Kidney epithelial cell (primary cell): ENCODE measurements around the gene TDRD7. TPM values are rescaled to one million over a fixed set of nuclear protein-coding genes. Genes with fewer than 3 reads are reported as not detected.

Experiments used
- DNase-seq: peaks from one replicate; pipeline ENCODE4 v3.0.0-alpha.2; 2010; ENCODE audit warnings: low read depth
- H3K27me3 ChIP-seq: 2 replicates; pipeline ENCODE4 v1.6.0; 2011; ENCODE audit warnings: low read length; ENCODE audit not compliant: control insufficient read depth, insufficient read depth
- H3K36me3 ChIP-seq: 2 replicates; pipeline ENCODE4 v1.5.1; 2011; ENCODE audit warnings: low read length; ENCODE audit not compliant: control insufficient read depth, insufficient read depth
- H3K4me3 ChIP-seq: 2 replicates; pipeline ENCODE4 v1.5.1; 2011; ENCODE audit warnings: low read depth, mild to moderate bottlenecking, control low read depth, low read length
- CTCF ChIP-seq: IDR thresholded peaks from 2 replicates; pipeline ENCODE4 v1.5.1; 2011; ENCODE audit warnings: mild to moderate bottlenecking, moderate library complexity, low read length, control low read depth, inconsistent platforms; ENCODE audit not compliant: insufficient read depth, poor library complexity, severe bottlenecking
- total RNA-seq: library from RNA; depleted of rRNA; stranded (reverse); fragments of >200 nt; gene quantifications from 2 replicates; pipeline ENCODE4 v1.2.3, GENCODE V29; 2015

The TDRD7 gene, protein sequence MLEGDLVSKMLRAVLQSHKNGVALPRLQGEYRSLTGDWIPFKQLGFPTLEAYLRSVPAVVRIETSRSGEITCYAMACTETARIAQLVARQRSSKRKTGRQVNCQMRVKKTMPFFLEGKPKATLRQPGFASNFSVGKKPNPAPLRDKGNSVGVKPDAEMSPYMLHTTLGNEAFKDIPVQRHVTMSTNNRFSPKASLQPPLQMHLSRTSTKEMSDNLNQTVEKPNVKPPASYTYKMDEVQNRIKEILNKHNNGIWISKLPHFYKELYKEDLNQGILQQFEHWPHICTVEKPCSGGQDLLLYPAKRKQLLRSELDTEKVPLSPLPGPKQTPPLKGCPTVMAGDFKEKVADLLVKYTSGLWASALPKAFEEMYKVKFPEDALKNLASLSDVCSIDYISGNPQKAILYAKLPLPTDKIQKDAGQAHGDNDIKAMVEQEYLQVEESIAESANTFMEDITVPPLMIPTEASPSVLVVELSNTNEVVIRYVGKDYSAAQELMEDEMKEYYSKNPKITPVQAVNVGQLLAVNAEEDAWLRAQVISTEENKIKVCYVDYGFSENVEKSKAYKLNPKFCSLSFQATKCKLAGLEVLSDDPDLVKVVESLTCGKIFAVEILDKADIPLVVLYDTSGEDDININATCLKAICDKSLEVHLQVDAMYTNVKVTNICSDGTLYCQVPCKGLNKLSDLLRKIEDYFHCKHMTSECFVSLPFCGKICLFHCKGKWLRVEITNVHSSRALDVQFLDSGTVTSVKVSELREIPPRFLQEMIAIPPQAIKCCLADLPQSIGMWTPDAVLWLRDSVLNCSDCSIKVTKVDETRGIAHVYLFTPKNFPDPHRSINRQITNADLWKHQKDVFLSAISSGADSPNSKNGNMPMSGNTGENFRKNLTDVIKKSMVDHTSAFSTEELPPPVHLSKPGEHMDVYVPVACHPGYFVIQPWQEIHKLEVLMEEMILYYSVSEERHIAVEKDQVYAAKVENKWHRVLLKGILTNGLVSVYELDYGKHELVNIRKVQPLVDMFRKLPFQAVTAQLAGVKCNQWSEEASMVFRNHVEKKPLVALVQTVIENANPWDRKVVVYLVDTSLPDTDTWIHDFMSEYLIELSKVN
- total RNA-seq = 8.3 and 11.0 TPM in 2 replicates

DNA sequence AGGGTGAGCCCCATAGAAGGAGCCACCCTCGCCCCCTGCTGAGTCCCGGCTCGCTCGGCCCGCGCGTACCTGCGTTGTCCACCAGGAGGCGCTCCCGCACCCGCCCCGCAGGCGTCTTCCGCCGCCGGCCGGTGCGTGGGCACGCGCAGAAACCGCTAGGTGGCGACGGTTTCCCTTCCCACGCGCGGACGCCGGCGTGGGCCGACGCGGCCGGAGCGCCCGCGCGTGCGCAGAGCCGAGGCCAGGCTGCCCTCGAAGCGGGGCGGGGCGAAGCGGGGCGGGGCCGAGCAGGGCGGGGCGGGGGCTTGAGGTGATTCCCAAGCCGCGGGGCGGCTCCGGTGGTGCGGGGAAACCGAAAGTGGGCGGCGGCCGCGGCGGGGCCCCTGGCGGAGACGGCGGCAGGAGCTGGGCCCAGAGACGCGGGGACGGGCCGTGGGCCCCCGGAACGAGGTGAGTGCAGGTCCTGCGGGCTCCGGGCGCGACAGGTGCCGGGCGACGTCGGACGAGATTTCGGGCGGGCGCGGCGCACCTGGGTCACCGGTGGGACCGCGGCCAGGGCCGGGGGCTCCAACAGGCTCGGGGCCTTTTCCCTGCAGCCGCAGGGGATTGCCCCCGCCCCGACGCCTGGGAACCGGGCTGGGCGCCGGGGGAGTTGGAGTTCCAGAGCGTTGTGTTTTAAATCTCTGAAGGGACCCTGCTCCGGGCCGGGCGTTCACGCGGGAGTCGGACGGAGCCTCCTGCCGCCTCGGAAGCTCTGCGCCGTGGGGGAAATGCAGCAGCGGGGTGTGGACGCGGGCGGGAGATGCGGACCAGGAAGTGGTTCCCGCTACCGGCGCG is at the start of gene TDRD7:
Gene TDRD7 (plus strand): TSS at position 308 of the 837 bp plus-strand sequence. CDS start 16,370 bp downstream, outside the sequence.
- Histone ChIP-seq H3K36me3 (no peaks in the 10 kb centered on the region), H3K27me3 (no peaks in the 10 kb centered on the region), H3K4me3 (peak within 1 kb of the TSS; percentile 87)
- peak; percentile 16 for DNase-seq
- TF ChIP-seq CTCF = peak; percentile 87

GRCh38 chr9:97362777-97363545 is 48.9 kb upstream of the TDRD7 start:
- H3K4me3 ChIP-seq = no peak overlapping the region
- H3K36me3 ChIP-seq = no peaks in the 10 kb centered on the region
- no peak for DNase-seq
- no peaks in the 10 kb centered on the region for H3K27me3 ChIP-seq
- no peak for TF ChIP-seq CTCF

DNA sequence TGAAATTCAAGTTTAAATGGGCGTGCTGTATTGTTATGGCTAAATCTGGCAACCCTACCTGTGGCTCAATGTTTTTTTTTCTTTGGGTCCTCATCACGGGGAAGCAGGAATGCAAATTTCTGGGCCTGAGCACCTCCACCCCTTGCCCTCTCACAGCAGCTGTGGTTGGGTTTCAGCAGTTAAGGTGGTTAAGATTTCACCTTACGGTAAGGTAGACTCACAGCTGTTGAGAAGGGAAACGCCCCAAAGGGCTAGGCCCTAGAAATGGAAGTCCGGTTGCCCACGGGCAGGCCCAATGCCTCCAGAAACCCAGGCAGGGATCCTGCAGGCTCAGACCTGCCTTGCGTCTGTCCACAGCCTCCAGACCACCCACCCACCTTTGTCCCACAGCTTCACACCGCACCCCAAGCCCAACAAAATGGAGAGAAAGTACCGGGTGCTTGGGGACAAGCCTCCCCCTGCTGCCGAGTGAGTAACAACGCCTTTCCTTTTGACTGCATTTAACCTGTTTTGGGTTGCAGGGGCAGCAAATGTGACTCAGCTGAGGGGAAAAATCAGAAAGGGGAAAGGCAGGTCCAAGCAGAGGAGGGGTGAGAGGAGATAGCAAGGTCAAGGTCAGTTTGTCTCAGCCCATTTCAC is 48.1 kb upstream of the TDRD7 start:
- no peak for TF ChIP-seq CTCF
- no peak for DNase-seq
- Histone ChIP-seq H3K36me3 (no peaks in the 10 kb centered on the region), H3K27me3 (no peaks in the 10 kb centered on the region), H3K4me3 (no peak overlapping the region)

DNA sequence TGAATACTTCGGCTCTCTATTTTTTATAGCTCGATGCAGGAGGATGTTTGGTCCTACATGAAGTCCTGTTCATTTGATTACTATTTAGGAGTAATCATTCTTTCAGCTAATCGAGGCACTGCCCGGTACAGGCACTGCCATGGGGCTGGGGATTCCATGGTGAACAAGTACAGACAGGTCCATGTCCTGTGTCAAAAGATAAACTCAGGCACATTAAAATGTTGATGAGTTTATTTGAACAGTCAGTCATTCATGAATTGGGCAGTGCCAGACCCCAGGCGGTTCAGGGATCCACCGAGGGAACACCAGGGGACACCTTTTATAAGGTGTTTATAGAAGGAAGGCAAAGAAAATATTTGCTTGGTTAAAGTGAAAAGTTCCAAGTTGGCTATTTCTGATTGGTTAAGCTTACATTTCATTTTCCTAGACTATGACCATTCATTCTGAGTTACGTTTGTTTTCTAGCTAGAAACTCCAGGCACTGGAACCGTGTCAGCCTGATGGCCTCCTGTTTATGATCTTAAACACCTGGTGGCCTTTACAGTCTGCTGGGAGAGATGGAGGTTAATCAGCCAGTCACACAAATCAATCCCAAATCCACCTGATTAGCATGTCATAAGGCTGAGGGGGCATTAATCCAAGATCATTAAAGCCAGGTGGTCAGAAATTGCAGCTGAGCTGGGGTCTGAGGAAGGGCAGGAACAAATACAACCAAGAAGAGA is 47.0 kb upstream of the TDRD7 start:
- H3K27me3 ChIP-seq = no peaks in the 10 kb centered on the region
- no peak for TF ChIP-seq CTCF
- H3K4me3 ChIP-seq = no peak overlapping the region
- H3K36me3 ChIP-seq = no peaks in the 10 kb centered on the region
- DNase-seq = no peak
